Neural crest cell (in vitro differentiated cells): ENCODE data around the gene WARS2. TPM values are rescaled to one million over a fixed set of nuclear protein-coding genes. Genes with fewer than 3 reads are reported as not detected.

Source experiments
- DNase-seq: peaks from one replicate; pipeline ENCODE4 v3.0.0; 2021; ENCODE audit warnings: low read depth, mixed read lengths, low spot score
- H3K27ac Mint-ChIP-seq: one replicate; pipeline ENCODE4 v1.8.0; 2021; ENCODE audit warnings: mild to moderate bottlenecking, mixed read lengths; ENCODE audit not compliant: unreplicated experiment
- H3K27me3 Mint-ChIP-seq: 2 replicates; pipeline ENCODE4 v1.8.0; 2021; ENCODE audit warnings: low read depth, mild to moderate bottlenecking, mixed read lengths
- H3K36me3 Mint-ChIP-seq: 2 replicates; pipeline ENCODE4 v1.8.0; 2021; ENCODE audit warnings: low read depth, mild to moderate bottlenecking, mixed read lengths
- H3K4me1 Mint-ChIP-seq: 2 replicates; pipeline ENCODE4 v1.8.0; 2021; ENCODE audit warnings: mixed read lengths
- H3K4me3 Mint-ChIP-seq: one replicate; pipeline ENCODE4 v1.8.0; 2021; ENCODE audit warnings: mild to moderate bottlenecking, mixed read lengths
- H3K9me3 Mint-ChIP-seq: 2 replicates; pipeline ENCODE4 v1.8.0; 2021; ENCODE audit warnings: mixed read lengths
- total RNA-seq: library from RNA; stranded (reverse); gene quantifications from 2 replicates; pipeline ENCODE4 v1.2.1, GENCODE V29; 2021
- TF ChIP-seq, protein P1 (sequence below): fragments of 200-600 bp; sonication (generic); conservative IDR thresholded peaks from 2 replicates; pipeline ENCODE4 v1.5.0; 2021; ENCODE audit warnings: antibody characterized with exemption, mild to moderate bottlenecking

Gene WARS2
- total RNA-seq, 1 donor from 2014 or later: 12.3 TPM

DNA sequence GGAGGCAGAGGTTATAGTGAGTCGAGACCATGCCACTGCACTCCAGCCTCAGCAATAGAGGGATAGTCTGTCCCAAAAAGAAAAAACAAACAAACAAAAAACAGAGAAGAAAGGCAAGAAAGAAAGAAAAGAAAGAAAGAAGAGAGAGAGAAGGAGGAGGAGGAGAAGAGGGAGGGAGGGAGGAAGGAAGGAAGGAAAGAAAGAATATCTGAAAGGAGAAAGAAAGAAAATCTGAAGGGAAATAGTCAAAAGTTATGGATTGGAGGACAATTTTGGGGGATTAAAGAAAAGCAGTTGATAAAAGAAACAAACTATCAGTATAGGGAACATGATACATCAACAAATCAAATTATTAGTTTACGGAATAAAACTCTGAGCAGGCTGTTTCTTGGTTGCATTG lies 84.9 kb downstream of the WARS2 start:
- TF ChIP-seq, protein P1, sequence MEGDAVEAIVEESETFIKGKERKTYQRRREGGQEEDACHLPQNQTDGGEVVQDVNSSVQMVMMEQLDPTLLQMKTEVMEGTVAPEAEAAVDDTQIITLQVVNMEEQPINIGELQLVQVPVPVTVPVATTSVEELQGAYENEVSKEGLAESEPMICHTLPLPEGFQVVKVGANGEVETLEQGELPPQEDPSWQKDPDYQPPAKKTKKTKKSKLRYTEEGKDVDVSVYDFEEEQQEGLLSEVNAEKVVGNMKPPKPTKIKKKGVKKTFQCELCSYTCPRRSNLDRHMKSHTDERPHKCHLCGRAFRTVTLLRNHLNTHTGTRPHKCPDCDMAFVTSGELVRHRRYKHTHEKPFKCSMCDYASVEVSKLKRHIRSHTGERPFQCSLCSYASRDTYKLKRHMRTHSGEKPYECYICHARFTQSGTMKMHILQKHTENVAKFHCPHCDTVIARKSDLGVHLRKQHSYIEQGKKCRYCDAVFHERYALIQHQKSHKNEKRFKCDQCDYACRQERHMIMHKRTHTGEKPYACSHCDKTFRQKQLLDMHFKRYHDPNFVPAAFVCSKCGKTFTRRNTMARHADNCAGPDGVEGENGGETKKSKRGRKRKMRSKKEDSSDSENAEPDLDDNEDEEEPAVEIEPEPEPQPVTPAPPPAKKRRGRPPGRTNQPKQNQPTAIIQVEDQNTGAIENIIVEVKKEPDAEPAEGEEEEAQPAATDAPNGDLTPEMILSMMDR: no peak
- Mint-ChIP-seq H3K27me3 (no peaks in the 10 kb centered on the region), H3K4me3 (no peak overlapping the region)

DNA sequence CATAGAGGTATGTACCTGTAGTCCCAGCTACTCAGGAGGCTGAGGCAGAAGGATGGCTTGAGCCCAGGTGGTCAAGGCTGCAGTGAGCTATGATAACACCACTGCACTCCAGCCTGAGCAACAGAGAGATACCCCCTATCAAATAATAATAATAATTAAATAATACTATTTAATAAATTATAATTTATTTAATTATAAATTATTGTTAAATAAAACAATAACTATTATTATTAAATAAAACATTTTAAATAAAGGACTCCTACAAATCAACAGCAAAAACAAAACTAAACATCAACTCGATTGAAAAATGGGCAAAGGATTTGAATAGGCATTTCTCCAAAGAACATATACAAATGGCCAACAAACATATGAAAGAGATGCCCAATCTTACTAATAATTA lies 86.5 kb downstream of the WARS2 start:
- TF ChIP-seq, protein P1: no peak
- no peak overlapping the region for H3K27ac Mint-ChIP-seq
- peaks cover 2% of the 10 kb centered on the region for H3K9me3 Mint-ChIP-seq
- no peaks in the 10 kb centered on the region for H3K4me1 Mint-ChIP-seq
- H3K27me3 Mint-ChIP-seq: no peaks in the 10 kb centered on the region
- H3K36me3 Mint-ChIP-seq: peaks cover 2% of the 10 kb centered on the region
- H3K4me3 Mint-ChIP-seq: no peak overlapping the region
- DNase-seq: no peak

More for the DNA sequence above, 84.9 kb downstream of the WARS2 start:
- peaks cover 2% of the 10 kb centered on the region for H3K9me3 Mint-ChIP-seq
- no peak for DNase-seq
- no peaks in the 10 kb centered on the region for H3K4me1 Mint-ChIP-seq
- H3K27ac Mint-ChIP-seq: no peak overlapping the region
- peaks cover 2% of the 10 kb centered on the region for H3K36me3 Mint-ChIP-seq

DNA sequence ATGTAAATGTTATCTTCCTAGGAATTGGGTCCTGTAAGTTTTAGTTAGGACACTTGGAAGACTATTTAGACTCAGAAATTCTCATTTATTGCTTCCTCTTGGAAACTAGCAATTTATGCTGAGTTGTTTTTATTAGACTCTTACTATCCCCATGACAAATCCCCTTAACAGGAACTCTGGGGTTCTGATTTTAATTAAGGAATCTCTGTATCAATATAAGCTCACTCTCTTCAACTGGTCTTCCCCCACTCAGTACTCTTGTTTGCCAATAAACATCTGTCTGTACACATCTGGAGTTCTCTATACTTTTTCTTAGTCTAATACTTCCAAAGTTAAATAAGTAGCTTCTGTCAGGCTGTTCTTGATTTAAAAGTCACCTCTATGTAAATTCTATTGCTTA lies 88.2 kb downstream of the WARS2 start:
- peaks cover 2% of the 10 kb centered on the region for H3K36me3 Mint-ChIP-seq
- no peaks in the 10 kb centered on the region for H3K4me1 Mint-ChIP-seq
- no peak overlapping the region for H3K4me3 Mint-ChIP-seq
- H3K27me3 Mint-ChIP-seq: no peaks in the 10 kb centered on the region
- H3K9me3 Mint-ChIP-seq: peaks cover 2% of the 10 kb centered on the region
- DNase-seq: no peak
- no peak overlapping the region for H3K27ac Mint-ChIP-seq
- TF ChIP-seq, protein P1: no peak

DNA sequence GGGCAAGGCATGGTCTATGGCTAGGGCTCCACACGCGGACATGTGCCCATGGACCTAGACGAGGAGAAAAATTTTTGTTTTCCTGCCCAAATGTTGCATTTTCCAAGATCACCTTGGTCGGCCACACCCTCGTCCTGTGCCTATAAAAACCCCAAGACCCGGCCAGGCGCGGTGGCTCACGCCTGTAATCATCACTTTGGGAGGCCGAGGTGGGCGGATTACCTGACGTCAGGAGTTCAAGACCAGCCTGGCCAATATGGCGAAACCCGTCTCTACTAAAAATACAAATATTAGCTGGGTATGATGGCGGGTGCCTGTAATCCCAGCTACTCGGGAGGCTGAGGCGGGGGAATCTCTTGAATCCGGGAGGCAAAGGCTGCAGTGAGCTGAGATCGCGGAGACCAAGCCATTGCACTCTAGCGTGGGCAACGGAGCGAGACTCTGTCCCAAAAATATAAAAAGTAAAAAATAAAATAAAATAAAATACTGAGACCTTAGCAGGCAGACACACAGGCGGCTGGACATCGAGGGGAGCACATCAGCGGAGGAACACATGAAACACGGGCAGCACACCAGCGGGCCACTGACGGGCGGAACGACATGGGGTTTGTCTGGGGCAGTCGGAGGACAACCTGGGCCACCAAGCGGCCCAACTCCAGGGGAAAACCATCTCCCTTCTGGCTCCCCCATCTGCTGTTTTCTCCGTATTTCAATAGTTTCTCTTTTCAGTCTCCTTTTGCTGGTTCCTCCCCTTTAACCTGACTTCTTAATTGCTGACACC lies 91.6 kb downstream of the WARS2 start:
- DNase-seq: no peak
- H3K4me1 Mint-ChIP-seq: no peaks in the 10 kb centered on the region
- H3K27ac Mint-ChIP-seq: no peak overlapping the region
- TF ChIP-seq, protein P1: no peak
- peaks cover 3% of the 10 kb centered on the region for H3K36me3 Mint-ChIP-seq
- no peak overlapping the region for H3K4me3 Mint-ChIP-seq
- H3K9me3 Mint-ChIP-seq: no peaks in the 10 kb centered on the region
- H3K27me3 Mint-ChIP-seq: no peaks in the 10 kb centered on the region

DNA sequence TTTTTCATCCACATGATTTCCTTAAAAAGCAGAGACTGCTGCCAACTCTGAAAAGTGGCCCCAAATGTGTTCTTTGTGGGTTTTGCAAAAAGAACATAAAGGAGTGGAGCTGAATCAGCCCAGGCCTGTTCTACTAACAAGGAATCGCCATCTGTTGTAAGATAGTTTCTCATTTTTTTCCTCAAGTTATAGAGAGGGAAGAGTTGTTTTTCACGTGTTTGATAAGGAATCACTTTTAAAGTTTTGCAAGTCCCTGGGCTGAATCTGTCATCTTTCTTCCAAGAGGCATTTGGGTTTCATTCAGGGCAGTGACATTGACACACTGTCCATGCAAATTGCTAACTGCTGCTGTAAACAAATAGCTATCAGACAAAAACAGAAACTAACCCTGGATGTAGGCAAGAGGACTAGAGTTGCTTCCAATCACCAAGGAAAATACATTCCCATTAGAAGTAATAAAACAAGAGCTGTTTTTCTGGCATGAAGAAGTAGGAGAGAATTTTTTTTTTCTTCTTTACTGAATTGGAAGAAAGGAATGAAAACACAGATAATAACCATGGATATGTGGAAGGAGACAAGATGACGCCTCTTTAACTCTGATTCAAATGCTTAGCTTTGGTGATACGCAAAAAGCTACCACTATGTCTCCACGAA lies 93.5 kb downstream of the WARS2 start:
- TF ChIP-seq, protein P1: no peak
- H3K27ac Mint-ChIP-seq: no peak overlapping the region
- H3K4me1 Mint-ChIP-seq: no peaks in the 10 kb centered on the region
- DNase-seq: no peak
- H3K36me3 Mint-ChIP-seq: peaks cover 3% of the 10 kb centered on the region
- H3K27me3 Mint-ChIP-seq: no peaks in the 10 kb centered on the region
- no peaks in the 10 kb centered on the region for H3K9me3 Mint-ChIP-seq
- H3K4me3 Mint-ChIP-seq: no peak overlapping the region
